H1 (cell line): Measurements from ENCODE around the gene P2RX7. TPM values are rescaled to one million over a fixed set of nuclear protein-coding genes. Genes with fewer than 3 reads are reported as not detected.

ENCODE experiments used
- CTCF ChIA-PET: fragments of 300-600 bp; sonication (Branson Sonifier 250); formaldehyde crosslinking; loops from one replicate; lab custom pipeline; 2021; ENCODE audit not compliant: partially characterized antibody; lab: Charles Lee
- POLR2A ChIA-PET: fragments of 300-600 bp; sonication (Branson Sonifier 250); formaldehyde crosslinking; loops from one replicate; lab custom pipeline; 2021; ENCODE audit warnings: inconsistent platforms; ENCODE audit not compliant: partially characterized antibody; lab: Charles Lee
- DNase-seq, 2 experiments: peaks; one replicate each; pipeline versions ENCODE4 v3.0.0 to v3.0.0-alpha.2; 2010 to 2022; ENCODE audit warnings: low spot score in 2 of 2, low read depth in 1 of 2, mixed read lengths in 1 of 2
- FAIRE-seq: peaks from 2 replicates; lab custom pipeline; 2011; peaks lifted over from hg19 to GRCh38; lab: Jason Lieb, UNC
- H2AFZ ChIP-seq: 2 replicates; pipeline ENCODE4 v1.8.1; 2012; ENCODE audit warnings: low read length, inconsistent platforms
- H2AK5ac ChIP-seq: 2 replicates; pipeline ENCODE4 v1.6.1; 2013; ENCODE audit warnings: low read depth, low read length
- H2BK120ac ChIP-seq: replicated peaks from 2 replicates; pipeline ENCODE3; 2013; ENCODE audit warnings: low read depth, low read length, inconsistent platforms
- H2BK12ac ChIP-seq: 2 replicates; pipeline ENCODE4 v1.6.1; 2013; ENCODE audit warnings: low read depth, low read length
- H2BK15ac ChIP-seq: 2 replicates; pipeline ENCODE4 v1.6.1; 2013; ENCODE audit warnings: low read length
- H2BK20ac ChIP-seq: 2 replicates; pipeline ENCODE4 v1.6.1; 2013; ENCODE audit warnings: low read length
- H2BK5ac ChIP-seq: 2 replicates; pipeline ENCODE4 v1.6.1; 2013; ENCODE audit warnings: low read depth, low read length
- H3K14ac ChIP-seq: 2 replicates; pipeline ENCODE4 v1.6.1; 2013; ENCODE audit warnings: inconsistent platforms; ENCODE audit not compliant: insufficient read length
- H3K18ac ChIP-seq: 2 replicates; pipeline ENCODE4 v1.6.1; 2013; ENCODE audit warnings: low read length; ENCODE audit errors: extremely low read depth
- H3K23ac ChIP-seq: 2 replicates; pipeline ENCODE4 v1.6.1; 2013; ENCODE audit warnings: inconsistent platforms; ENCODE audit not compliant: insufficient read length
- H3K23me2 ChIP-seq: 2 replicates; pipeline ENCODE4 v1.6.1; 2013; ENCODE audit warnings: low read depth, low read length
- H3K27ac ChIP-seq: 2 replicates; pipeline ENCODE4 v1.6.1; 2011; ENCODE audit warnings: low read depth, low read length, inconsistent platforms
- H3K27me3 ChIP-seq, 4 experiments: replicated peaks in 1 of 4; 1 replicate in 1 of 4; 2 replicates in 3 of 4; pipeline versions ENCODE4 v1.6.1 to v1.8.1; 2011 to 2013; ENCODE audit warnings: low read length in 3 of 4, mild to moderate bottlenecking in 3 of 4, inconsistent platforms in 2 of 4, mixed read lengths in 2 of 4, moderate library complexity in 1 of 4; ENCODE audit not compliant: control insufficient read depth in 3 of 4, insufficient read depth in 3 of 4; ENCODE audit errors: extremely low read depth in 1 of 4
- H3K36me3 ChIP-seq, 4 experiments: 2 replicates each; pipeline versions ENCODE4 v1.6.1 to v1.8.1; 2011 to 2013; ENCODE audit warnings: mild to moderate bottlenecking in 4 of 4, low read length in 3 of 4, moderate library complexity in 2 of 4, control low read depth in 1 of 4, inconsistent platforms in 1 of 4; ENCODE audit not compliant: insufficient read depth in 4 of 4, control insufficient read depth in 2 of 4
- H3K4ac ChIP-seq: replicated peaks from 2 replicates; pipeline ENCODE3; 2013; ENCODE audit warnings: low read length, low read depth, mixed read lengths, inconsistent platforms; ENCODE audit not compliant: insufficient read length
- H3K4me1 ChIP-seq, 4 experiments: replicated peaks in 1 of 4; 1 replicate in 1 of 4; 2 replicates in 3 of 4; pipeline versions ENCODE4 v1.6.1 to v1.8.1; 2011 to 2013; ENCODE audit warnings: low read length in 3 of 4, inconsistent platforms in 2 of 4, mixed read lengths in 1 of 4; ENCODE audit not compliant: insufficient read depth in 4 of 4, control insufficient read depth in 3 of 4
- H3K4me2 ChIP-seq, 2 experiments: 2 replicates each; pipeline versions ENCODE4 v1.6.1 to v1.8.1; 2011 to 2013; ENCODE audit warnings: low read depth in 2 of 2, low read length in 2 of 2, control low read depth in 1 of 2, inconsistent platforms in 1 of 2, mild to moderate bottlenecking in 1 of 2; ENCODE audit not compliant: insufficient read depth in 1 of 2
- H3K4me3 ChIP-seq, 4 experiments: fragments of 200-600, 300-600 bp in 1 of 4; sonication (generic), shearing (Covaris generic), sonication (Bioruptor Twin) in 1 of 4; 2 replicates each; pipeline versions ENCODE4 v1.5.1 to v1.8.1; 2011 to 2016; ENCODE audit warnings: low read length in 4 of 4, low read depth in 3 of 4, control low read depth in 2 of 4, inconsistent platforms in 2 of 4, mild to moderate bottlenecking in 2 of 4, mixed read lengths in 1 of 4, moderate library complexity in 1 of 4; ENCODE audit not compliant: insufficient read depth in 2 of 4; ENCODE audit errors: extremely low read depth in 1 of 4
- H3K56ac ChIP-seq: replicated peaks from 2 replicates; pipeline ENCODE3; 2013; ENCODE audit warnings: low read depth, mild to moderate bottlenecking, mixed read lengths, low read length, inconsistent platforms; ENCODE audit not compliant: insufficient read length
- H3K79me1 ChIP-seq: 2 replicates; pipeline ENCODE4 v1.6.1; 2013; ENCODE audit warnings: low read depth, low read length, control low read depth
- H3K79me2 ChIP-seq, 2 experiments: 2 replicates each; pipeline versions ENCODE4 v1.6.1 to v1.8.1; 2012 to 2013; ENCODE audit warnings: low read length in 2 of 2, mild to moderate bottlenecking in 2 of 2, inconsistent platforms in 1 of 2; ENCODE audit not compliant: insufficient read depth in 2 of 2, control insufficient read depth in 1 of 2
- H3K9ac ChIP-seq, 4 experiments: replicated peaks in 1 of 4; 1 replicate in 1 of 4; 2 replicates in 3 of 4; pipeline versions ENCODE4 v1.6.1 to v1.8.1; 2011 to 2013; ENCODE audit warnings: low read depth in 3 of 4, low read length in 3 of 4, control low read depth in 2 of 4, mild to moderate bottlenecking in 2 of 4, moderate library complexity in 2 of 4, inconsistent platforms in 1 of 4; ENCODE audit errors: extremely low read depth in 1 of 4
- H3K9me3 ChIP-seq, 2 experiments: 2 replicates each; pipeline versions ENCODE4 v1.6.1 to v1.8.1; 2012 to 2013; ENCODE audit warnings: mild to moderate bottlenecking in 2 of 2, moderate library complexity in 2 of 2, control low read depth in 1 of 2, inconsistent platforms in 1 of 2, low read depth in 1 of 2, low read length in 1 of 2, mixed read lengths in 1 of 2; ENCODE audit not compliant: insufficient read depth in 2 of 2
- H4K20me1 ChIP-seq, 2 experiments: replicated peaks in 1 of 2; 2 replicates each; pipeline versions ENCODE3 to v1.8.1; 2011 to 2013; ENCODE audit warnings: inconsistent platforms in 2 of 2, low read length in 2 of 2, mild to moderate bottlenecking in 1 of 2; ENCODE audit not compliant: insufficient read depth in 2 of 2, control insufficient read depth in 1 of 2
- H4K5ac ChIP-seq: 2 replicates; pipeline ENCODE4 v1.6.1; 2013; ENCODE audit warnings: low read length, low read depth, mixed read lengths, inconsistent platforms; ENCODE audit not compliant: insufficient read length
- H4K8ac ChIP-seq: 2 replicates; pipeline ENCODE4 v1.8.0; 2013; ENCODE audit warnings: mild to moderate bottlenecking, moderate library complexity, low read length, inconsistent platforms; ENCODE audit not compliant: insufficient read depth; ENCODE audit errors: extremely low read depth
- H4K91ac ChIP-seq: replicated peaks from 2 replicates; pipeline ENCODE3; 2013; ENCODE audit warnings: low read length, mixed read lengths, inconsistent platforms; ENCODE audit not compliant: insufficient read length
- CTCF ChIP-seq, 3 experiments: IDR thresholded peaks; 1 replicate in 2 of 3; 2 replicates in 1 of 3; pipeline versions ENCODE4 v1.5.1 to v1.6.1; 2011; ENCODE audit warnings: low read length in 3 of 3, mild to moderate bottlenecking in 3 of 3, inconsistent platforms in 2 of 3, low read depth in 1 of 3, moderate library complexity in 1 of 3; ENCODE audit not compliant: insufficient read depth in 1 of 3; ENCODE audit errors: control extremely low read depth in 1 of 3
- RAD21 ChIP-seq, 2 experiments: IDR thresholded peaks in 1 of 2; conservative IDR thresholded peaks in 1 of 2; 2 replicates each; pipeline ENCODE4 v1.6.1; 2011; ENCODE audit warnings: low read depth in 2 of 2, low read length in 2 of 2, improper control_type of control experiment in 1 of 2, inconsistent platforms in 1 of 2, mild to moderate bottlenecking in 1 of 2, moderate library complexity in 1 of 2
- SP4 ChIP-seq: IDR thresholded peaks from 2 replicates; pipeline ENCODE4 v1.6.1; 2012; ENCODE audit warnings: low read length, inconsistent platforms
- WGBS, 2 experiments: shearing (Covaris generic) in 1 of 2; methylation state at CpG; one replicate each; pipeline versions ENCODE4 v1.1.6 to v1.1.7; 2013 to 2015; ENCODE audit warnings: low lambda C conversion rate in 2 of 2, mixed read lengths in 2 of 2, inconsistent platforms in 1 of 2, low coverage in 1 of 2, missing lambda C conversion rate in 1 of 2; ENCODE audit not compliant: insufficient replicate concordance in 2 of 2, insufficient coverage in 1 of 2, insufficient read length in 1 of 2; ENCODE audit errors: extremely low coverage in 1 of 2, missing lambda C conversion rate in 1 of 2; 5-methylcytosine and 5-hydroxymethylcytosine counted together
- polyA plus RNA-seq, 7 experiments: library from polyadenylated mRNA; depleted of rRNA in 3 of 7; stranded (reverse) in 5 of 7; unstranded in 2 of 7; fragments of >200 nt in 5 of 7; fragments of 200-250 nt in 2 of 7; gene quantifications; 1 replicate in 5 of 7; 2 replicates in 1 of 7; 4 replicates in 1 of 7; pipeline versions ENCODE4 v1.2.1 to v1.2.3, GENCODE V29; 2011 to 2013; ENCODE audit warnings: missing spikeins in 2 of 7, mixed read lengths in 2 of 7
- total RNA-seq: library from RNA; stranded (reverse); fragmentation: NEBNext Ultra II Directional; extraction: Animal tissue kit (Norgen Biotek cat#: 25700); gene quantifications from 2 replicates; pipeline ENCODE4 v1.2.1, GENCODE V29; 2021

P2RX7 gene
- total and polyA plus RNA-seq, 2 of the 8 experiments (the other 6 are each of a cell fraction or from before 2014, with no cell fraction given), result 0.38 to 0.56 TPM

DNA sequence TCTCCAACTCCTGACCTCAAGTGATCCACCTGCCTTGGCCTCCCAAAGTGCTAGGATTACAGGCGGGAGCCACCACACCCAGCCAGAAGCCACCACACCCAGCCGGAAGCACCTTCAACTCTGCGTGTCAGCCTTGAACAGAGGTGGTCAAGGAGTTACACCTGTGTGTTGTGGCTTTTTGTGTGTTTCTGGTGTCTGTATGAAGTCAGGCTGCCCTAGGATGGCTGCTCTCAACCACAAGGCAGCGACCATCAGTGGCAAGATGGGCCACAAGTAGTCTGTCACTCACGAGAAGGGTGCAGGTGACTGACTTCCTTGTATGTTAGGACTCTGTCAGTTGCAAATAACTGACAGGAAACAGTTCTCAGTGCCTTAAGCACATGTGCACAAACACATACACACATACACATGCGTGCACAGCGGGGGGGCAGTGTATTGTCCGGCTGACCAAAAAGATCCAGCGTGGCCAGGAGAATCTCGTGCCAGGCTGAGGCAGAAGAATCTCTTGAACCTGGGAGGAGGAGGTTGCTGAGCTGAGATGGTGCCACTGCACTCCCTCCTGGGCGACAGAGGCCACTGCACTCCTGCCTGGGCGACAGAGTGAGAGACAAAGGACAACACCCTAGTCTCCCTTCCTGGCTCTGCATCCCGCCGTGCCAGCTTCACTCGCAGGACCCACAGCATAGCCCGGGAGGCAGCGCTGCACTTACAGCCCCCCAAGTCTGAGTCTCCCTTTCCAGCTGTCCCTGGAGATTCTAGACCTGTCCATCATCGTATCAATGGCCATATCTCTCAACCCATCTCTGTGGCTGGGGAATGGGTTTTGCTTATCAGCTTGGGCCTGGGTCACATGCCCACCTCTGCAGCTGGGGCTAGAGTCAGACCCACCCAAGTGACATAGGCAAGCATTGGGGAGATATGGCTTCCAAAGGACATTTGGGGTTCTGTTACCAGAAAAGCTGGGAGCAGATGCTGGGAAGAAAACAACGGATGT, 90.9 kb downstream of the P2RX7 start:
- H2BK12ac ChIP-seq, result no peak overlapping the region
- H3K79me2 ChIP-seq, result no peaks in the 10 kb centered on the region
- no peak for FAIRE-seq
- no peak overlapping the region for H2BK5ac ChIP-seq
- H2BK15ac ChIP-seq, result no peak overlapping the region
- H3K27me3 ChIP-seq, result no peaks in the 10 kb centered on the region
- no peak overlapping the region for H4K8ac ChIP-seq
- no peak overlapping the region for H4K5ac ChIP-seq
- no peak for DNase-seq
- H3K36me3 ChIP-seq, result no peaks in the 10 kb centered on the region
- no peaks in the 10 kb centered on the region for H4K20me1 ChIP-seq
- H2BK120ac ChIP-seq, result no peak overlapping the region
- no peak overlapping the region for H3K14ac ChIP-seq
- CTCF ChIA-PET, result interaction anchor here (0.6 to 1.9 kb wide), 18 partner anchors 7 to 611 kb away, joined by 3 to 9 read pairs (median 3); no protein-coding TSS in a partner anchor
- no peak overlapping the region for H3K27ac ChIP-seq
- POLR2A ChIA-PET, result interaction anchor here (1.3 to 3.1 kb wide), 3 partner anchors 9 to 16 kb away, joined by 5 to 12 read pairs (median 6); no protein-coding TSS in a partner anchor
- no peak overlapping the region for H3K23ac ChIP-seq
- peak; percentile 55 to 72 (median 71) for TF ChIP-seq CTCF (IDR thresholded peaks at IDR 0.05; ENCODE audit: control extremely low read depth in 1 of 3, insufficient read depth in 1 of 3, low read depth in 1 of 3, low read length in 3 of 3)
- no peak for TF ChIP-seq SP4
- TF ChIP-seq RAD21 (IDR thresholded peaks at IDR 0.05 in 1 of 2, conservative IDR thresholded peaks at IDR 0.05 in 1 of 2; ENCODE audit: low read depth in 2 of 2, low read length in 2 of 2), result peak; percentile 67 to 78
- H3K79me1 ChIP-seq, result no peaks in the 10 kb centered on the region
- no peak overlapping the region for H3K18ac ChIP-seq
- H2AK5ac ChIP-seq, result no peak overlapping the region
- H3K23me2 ChIP-seq, result no peaks in the 10 kb centered on the region; the same call in 1 of the 2 replicates
- 87% methylated on average over 19 of the region's 19 CpGs; no CpG with 5 or more reads in 1 of the 2 experiments for WGBS, 2 experiments
- H3K9me3 ChIP-seq, result no peaks in the 10 kb centered on the region
- H4K91ac ChIP-seq, result no peak overlapping the region
- no peak overlapping the region for H3K56ac ChIP-seq
- H3K4ac ChIP-seq, result no peak overlapping the region
- H3K4me2 ChIP-seq, result no peak overlapping the region
- H2BK20ac ChIP-seq, result no peak overlapping the region
- H2AFZ ChIP-seq, result no peak overlapping the region
- H3K4me1 ChIP-seq, result no peaks in the 10 kb centered on the region
- no peak overlapping the region for H3K4me3 ChIP-seq
- no peak overlapping the region for H3K9ac ChIP-seq
